Lower leg skin (tissue), 4 donors: ENCODE results near the gene KAZN. TPM values are rescaled to one million over a fixed set of nuclear protein-coding genes. Genes with fewer than 3 reads are reported as not detected.

Experiments
- DNase-seq, 2 donors: peaks; one replicate each; pipeline ENCODE4 v3.0.0-alpha.2; 2019; ENCODE audit warnings: low spot score in 2 of 2
- H3K4me3 ChIP-seq: fragments of 200-600 bp; sonication (generic); 2 replicates; pipeline ENCODE4 v1.5.1; 2017; ENCODE audit warnings: mild to moderate bottlenecking, low read depth; ENCODE audit not compliant: poor library complexity, severe bottlenecking
- CTCF ChIP-seq, 3 donors: fragments of 450-650 bp; IDR thresholded peaks; one replicate each; pipeline ENCODE4 v1.5.1; 2016; ENCODE audit warnings: antibody characterized with exemption in 3 of 3, mild to moderate bottlenecking in 3 of 3, moderate library complexity in 2 of 3
- POLR2A ChIP-seq, 2 donors: fragments of 450-650 bp; IDR thresholded peaks; one replicate each; pipeline ENCODE4 v1.6.1; 2016 to 2017; ENCODE audit warnings: antibody characterized with exemption in 2 of 2, mild to moderate bottlenecking in 1 of 2, moderate library complexity in 1 of 2
- WGBS, 2 donors: methylation state at CpG; one replicate each; pipeline ENCODE4 v1.1.5; 2018; 5-methylcytosine and 5-hydroxymethylcytosine counted together
- intact Hi-C: fragments of 100-400 bp; cut with DNase I; formaldehyde crosslinking; loops from one replicate; pipeline ENCODE4 v1.15.0; 2023; ENCODE audit warnings: low total_unique reads
- total RNA-seq, 4 donors: library from RNA; depleted of rRNA; stranded (reverse); fragments of >200 nt; gene quantifications; one replicate each; pipeline ENCODE4 v1.1.0, GENCODE V29; 2016

Gene KAZN
- total RNA-seq, 4 donors from 2014 or later, result 21.4 to 36.0 (median 28.4) TPM

DNA sequence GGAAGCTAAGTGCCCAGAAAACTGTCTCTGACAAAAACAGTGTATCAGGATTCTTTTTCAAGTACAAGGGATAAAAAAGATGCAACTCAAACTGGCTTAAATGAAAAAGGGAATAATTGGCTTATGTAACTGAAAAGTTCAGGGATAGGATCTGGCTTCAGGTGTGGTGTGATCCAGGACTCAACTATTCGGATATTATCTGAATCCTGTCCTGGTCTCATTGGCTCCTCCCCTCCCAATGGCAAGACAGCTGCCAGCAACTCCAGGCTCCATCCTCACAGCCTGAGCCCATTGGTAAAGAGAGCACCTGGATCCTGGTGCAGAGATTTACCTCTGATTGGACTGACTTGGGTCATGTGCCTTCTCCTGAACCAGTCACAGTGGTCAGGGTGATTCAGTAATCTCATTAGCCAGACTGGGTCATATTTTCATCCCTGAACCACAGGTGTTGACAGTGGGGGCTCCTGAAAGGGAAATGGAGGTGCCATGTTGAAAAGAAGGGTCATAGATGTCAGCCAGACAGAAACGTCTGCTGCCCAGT, 349.7 kb downstream of the KAZN start:
- TF ChIP-seq CTCF (IDR thresholded peaks at IDR 0.05), result no peak
- no peak for TF ChIP-seq POLR2A (IDR thresholded peaks at IDR 0.05)
- 72 to 85% methylated on average over 2 of the region's 2 CpGs for WGBS, 2 donors
- no peak for DNase-seq
- H3K4me3 ChIP-seq, result no peak overlapping the region
- intact Hi-C loops, result no loop called here

DNA sequence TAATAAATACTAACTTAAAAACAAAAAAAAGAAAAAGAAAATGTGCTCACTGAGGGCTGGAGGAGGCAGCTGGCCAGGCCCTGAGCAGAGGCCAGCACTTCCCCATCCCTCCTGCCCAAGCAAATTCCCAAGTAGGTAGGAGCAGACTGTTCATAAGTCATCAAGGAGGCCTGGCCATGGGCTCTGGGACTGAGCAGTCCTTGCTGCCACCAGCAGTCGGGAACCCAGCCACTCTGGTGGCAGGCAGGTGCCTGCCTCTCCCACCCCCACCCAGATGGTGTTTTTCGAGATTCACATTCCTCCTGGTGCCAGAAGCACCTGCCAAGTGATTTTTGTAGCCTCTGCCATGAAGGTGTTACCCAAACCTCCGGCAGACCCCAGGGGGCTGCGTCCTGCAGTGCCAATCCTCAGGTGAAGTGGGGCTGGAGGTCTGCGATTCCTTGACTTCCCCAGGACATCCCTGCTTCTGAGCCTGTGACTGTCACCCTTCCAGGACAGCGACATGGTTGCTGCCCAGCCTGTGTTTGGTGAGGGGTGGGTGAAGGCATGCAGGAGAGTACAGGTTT, 350.9 kb downstream of the KAZN start:
- WGBS, 2 donors, result 76 to 80% methylated on average over 6 of the region's 6 CpGs
- no peak for DNase-seq
- TF ChIP-seq CTCF (IDR thresholded peaks at IDR 0.05) (no peak), POLR2A (IDR thresholded peaks at IDR 0.05) (no peak)
- intact Hi-C loops, result no loop called here
- no peak overlapping the region for H3K4me3 ChIP-seq

- intact Hi-C loops, result no loop called here
- DNase-seq, result no peak
- TF ChIP-seq POLR2A (IDR thresholded peaks at IDR 0.05), result no peak
- no peak for TF ChIP-seq CTCF (IDR thresholded peaks at IDR 0.05)
- H3K4me3 ChIP-seq, result no peak overlapping the region
- WGBS, 2 donors, result 85% methylated on average over 20 of the region's 20 CpGs
Observed at GRCh38 chr1:14949836-14950713, 351.6 kb downstream of the KAZN start.

DNA sequence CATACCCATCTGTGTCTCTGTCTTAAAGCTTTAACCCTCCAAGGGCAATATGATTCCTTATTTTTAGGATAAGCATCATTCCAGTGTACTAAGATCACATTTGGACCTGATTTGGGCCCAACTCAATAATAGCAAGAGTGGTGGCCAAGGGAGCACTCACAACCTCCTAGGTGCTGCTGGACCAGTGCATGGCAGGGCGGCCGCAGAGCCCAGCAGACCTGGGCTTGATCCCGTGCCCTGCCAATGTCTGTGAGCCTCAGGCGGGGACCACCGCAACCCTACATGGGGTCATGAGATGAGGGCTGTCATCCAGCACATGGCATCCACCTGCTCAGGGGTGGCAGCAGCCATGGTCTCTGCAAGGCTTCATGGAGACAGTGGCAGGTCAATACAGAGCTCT, 353.3 kb downstream of the KAZN start:
- intact Hi-C loops, result no loop called here
- TF ChIP-seq CTCF (IDR thresholded peaks at IDR 0.05), result no peak
- TF ChIP-seq POLR2A (IDR thresholded peaks at IDR 0.05), result no peak
- DNase-seq, result no peak
- no peak overlapping the region for H3K4me3 ChIP-seq
- 98% methylated on average over 5 of the region's 5 CpGs for WGBS, 2 donors

DNA sequence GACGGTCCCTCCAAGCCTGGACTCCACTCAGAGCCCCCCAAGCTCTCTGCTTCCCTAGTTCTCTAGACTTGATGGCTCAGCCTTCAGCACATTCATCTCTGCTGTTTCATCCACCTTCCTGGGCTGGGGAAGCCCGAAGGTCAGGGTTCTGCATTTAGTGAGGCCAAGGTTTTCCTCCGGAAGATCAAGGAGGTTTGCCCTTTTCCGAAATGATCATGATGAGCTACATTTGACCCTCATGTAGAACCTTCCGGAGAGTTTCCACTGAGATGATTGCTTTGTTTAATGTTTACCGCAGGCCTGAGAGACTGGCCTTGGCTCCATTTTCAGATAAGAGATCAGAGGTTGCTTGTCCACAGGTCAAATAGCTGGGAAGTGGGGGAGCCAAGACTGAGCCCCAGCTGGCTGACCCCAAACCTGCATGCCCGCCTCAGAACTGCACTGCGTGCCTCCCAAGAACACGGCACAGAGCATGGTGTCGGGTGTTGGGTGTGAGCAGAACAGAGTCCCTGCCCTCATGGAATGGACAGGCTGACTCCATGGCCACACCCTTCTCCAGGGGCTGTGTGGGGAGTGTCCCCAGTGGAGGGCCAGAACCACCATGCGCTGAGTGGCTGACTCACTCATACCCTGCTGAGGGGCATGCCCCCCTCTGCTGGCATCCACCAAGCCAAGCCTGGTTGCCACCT, 354.3 kb downstream of the KAZN start:
- H3K4me3 ChIP-seq, result no peak overlapping the region
- WGBS, 2 donors, result 71 to 86% methylated on average over 10 to 11 of the region's 11 CpGs
- intact Hi-C loops, result no loop called here
- no peak for DNase-seq
- TF ChIP-seq POLR2A (IDR thresholded peaks at IDR 0.05) (no peak), CTCF (IDR thresholded peaks at IDR 0.05) (no peak)
